WTC11 (cell line): ENCODE data around the gene ARHGEF9. TPM values are rescaled to one million over a fixed set of nuclear protein-coding genes. Genes with fewer than 3 reads are reported as not detected.

Experiments used
- ATAC-seq: fragments of 200-7000 bp; cut with Tn5 transposase; 2 replicates; pipeline ENCODE4 v1.10.0; 2021; ENCODE audit warnings: mild to moderate bottlenecking, moderate library complexity
- CTCF ChIA-PET: fragments of 300-600 bp; sonication (Branson Sonifier 250); formaldehyde crosslinking; loops from one replicate; lab custom pipeline; 2021; ENCODE audit warnings: antibody characterized with exemption; lab: Charles Lee
- POLR2A ChIA-PET: fragments of 350-600 bp; sonication (Branson Sonifier 250); formaldehyde crosslinking; loops from one replicate; lab custom pipeline; 2021; ENCODE audit warnings: antibody characterized with exemption; lab: Charles Lee
- DNase-seq: peaks from one replicate; pipeline ENCODE4 v3.0.0; 2021; ENCODE audit warnings: low spot score
- H3K27ac Mint-ChIP-seq: 2 replicates; pipeline ENCODE4 v1.8.0; 2021; ENCODE audit warnings: mixed read lengths
- H3K27me3 Mint-ChIP-seq: 2 replicates; pipeline ENCODE4 v1.8.0; 2021; ENCODE audit warnings: low read depth, mild to moderate bottlenecking, moderate library complexity, mixed read lengths
- H3K36me3 Mint-ChIP-seq: 2 replicates; pipeline ENCODE4 v1.8.0; 2021; ENCODE audit warnings: mixed read lengths
- H3K4me1 Mint-ChIP-seq: 2 replicates; pipeline ENCODE4 v1.8.0; 2022; ENCODE audit warnings: mixed read lengths
- H3K4me3 Mint-ChIP-seq: 2 replicates; pipeline ENCODE4 v1.8.0; 2021; ENCODE audit warnings: mild to moderate bottlenecking, moderate library complexity, mixed read lengths
- H3K9me3 Mint-ChIP-seq: 2 replicates; pipeline ENCODE4 v1.8.0; 2021; ENCODE audit warnings: mixed read lengths
- ATF1 ChIP-seq: sonication (generic); formaldehyde crosslinking; IDR thresholded peaks from 2 replicates; pipeline ENCODE4 v1.8.1; 2023; ENCODE audit warnings: mild to moderate bottlenecking, moderate library complexity, missing genetic modification reagents
- GTF2I ChIP-seq: fragments of 250-450 bp; sonication (Bioruptor Pico); conservative IDR thresholded peaks from 2 replicates; pipeline ENCODE4 v1.4.0; 2021; ENCODE audit warnings: mild to moderate bottlenecking
- KAT7 ChIP-seq: sonication (generic); formaldehyde crosslinking; IDR thresholded peaks from 2 replicates; pipeline ENCODE4 v1.8.1; 2023; ENCODE audit warnings: missing genetic modification reagents, mild to moderate bottlenecking, borderline replicate concordance
- NFE2L1 ChIP-seq: sonication (generic); formaldehyde crosslinking; IDR thresholded peaks from 2 replicates; pipeline ENCODE4 v1.8.1; 2023; ENCODE audit warnings: missing genetic modification reagents
- ZNF121 ChIP-seq: sonication (generic); formaldehyde crosslinking; IDR thresholded peaks from 2 replicates; pipeline ENCODE4 v1.8.0; 2023; ENCODE audit warnings: missing genetic modification reagents
- ZNF219 ChIP-seq: sonication (generic); formaldehyde crosslinking; IDR thresholded peaks from 2 replicates; pipeline ENCODE4 v1.8.0; 2023; ENCODE audit warnings: missing genetic modification reagents, mild to moderate bottlenecking, borderline replicate concordance
- ZNF232 ChIP-seq: sonication (generic); formaldehyde crosslinking; IDR thresholded peaks from 2 replicates; pipeline ENCODE4 v1.8.0; 2022; ENCODE audit warnings: mild to moderate bottlenecking, missing genetic modification reagents
- ZNF396 ChIP-seq: fragments of 250-450 bp; sonication (Bioruptor Pico); IDR thresholded peaks from 2 replicates; pipeline ENCODE4 v1.8.0; 2021; ENCODE audit warnings: mild to moderate bottlenecking, moderate library complexity, borderline replicate concordance
- total RNA-seq: library from RNA; stranded (reverse); gene quantifications from 3 replicates; pipeline ENCODE4 v1.2.3, GENCODE V29; 2021
- TF ChIP-seq, protein P1 (sequence below): sonication (generic); formaldehyde crosslinking; IDR thresholded peaks from 2 replicates; pipeline ENCODE4 v1.8.0; 2023; ENCODE audit warnings: missing genetic modification reagents
- TF ChIP-seq, protein P2 (sequence below): sonication (generic); formaldehyde crosslinking; IDR thresholded peaks from 2 replicates; pipeline ENCODE4 v1.8.1; 2023; ENCODE audit warnings: mild to moderate bottlenecking, moderate library complexity, missing genetic modification reagents
- TF ChIP-seq, protein P3 (sequence below): sonication (generic); formaldehyde crosslinking; IDR thresholded peaks from 2 replicates; pipeline ENCODE4 v1.8.0; 2022; ENCODE audit warnings: missing genetic modification reagents
- TF ChIP-seq, protein P4 (sequence below): sonication (generic); formaldehyde crosslinking; IDR thresholded peaks from 2 replicates; pipeline ENCODE4 v1.8.1; 2023; ENCODE audit warnings: mild to moderate bottlenecking, missing genetic modification reagents, moderate library complexity
- TF ChIP-seq, protein P5 (sequence below): sonication (generic); formaldehyde crosslinking; IDR thresholded peaks from 2 replicates; pipeline ENCODE4 v1.8.0; 2022; ENCODE audit warnings: mild to moderate bottlenecking, missing genetic modification reagents
- TF ChIP-seq, protein P6 (sequence below): sonication (generic); formaldehyde crosslinking; IDR thresholded peaks from 2 replicates; pipeline ENCODE4 v1.8.1; 2022; ENCODE audit warnings: mild to moderate bottlenecking, missing genetic modification reagents, moderate library complexity, borderline replicate concordance
- TF ChIP-seq, protein P7 (sequence below): fragments of 250-450 bp; sonication (Bioruptor Pico); IDR thresholded peaks from 2 replicates; pipeline ENCODE4 v2.1.2; 2022; ENCODE audit warnings: mild to moderate bottlenecking, moderate library complexity
- TF ChIP-seq, protein P8 (sequence below): sonication (generic); formaldehyde crosslinking; IDR thresholded peaks from 2 replicates; pipeline ENCODE4 v1.8.1; 2022; ENCODE audit warnings: missing genetic modification reagents, borderline replicate concordance
- TF ChIP-seq, protein P9 (sequence below): fragments of 250-450 bp; sonication (Bioruptor Pico); conservative IDR thresholded peaks from 2 replicates; pipeline ENCODE4 v1.9.0; 2021; ENCODE audit warnings: mild to moderate bottlenecking

The ARHGEF9 gene
- total RNA-seq, 1 experiment from 2014 or later, result 32.1 TPM

DNA sequence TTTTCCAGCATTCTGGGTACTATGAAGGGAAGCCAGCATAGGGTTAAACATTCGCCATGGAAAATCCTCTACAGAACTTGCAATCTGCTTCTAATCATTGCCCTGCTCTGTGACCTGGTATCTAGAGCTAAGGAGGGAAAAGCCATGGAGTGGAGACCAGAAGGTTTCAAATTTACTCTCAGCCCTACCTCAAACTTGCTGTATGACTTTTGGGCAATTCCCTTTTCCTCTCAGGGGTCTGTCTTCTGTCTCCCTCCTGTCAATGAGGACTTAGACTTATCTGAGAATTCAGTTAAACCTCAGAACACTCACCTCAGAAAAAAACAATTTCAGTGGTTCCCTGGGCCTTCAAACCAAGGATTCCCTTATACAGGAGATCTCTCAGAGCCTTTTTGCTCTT, 29.1 kb downstream of the ARHGEF9 start:
- no peaks in the 10 kb centered on the region for H3K27me3 Mint-ChIP-seq
- no peaks in the 10 kb centered on the region for H3K36me3 Mint-ChIP-seq
- no peaks in the 10 kb centered on the region for H3K9me3 Mint-ChIP-seq
- ChIA-PET POLR2A (interaction anchor here (1.5 kb wide), 1 partner anchor 29 kb away, joined by 14 read pairs; the partner anchor contains the start of gene ARHGEF9), CTCF (interaction anchor here (1.1 kb wide), 1 partner anchor 69 kb away, joined by 4 read pairs; no protein-coding TSS in a partner anchor)
- peaks cover 43% of the 10 kb centered on the region for H3K4me1 Mint-ChIP-seq
- DNase-seq (no peak), ATAC-seq (no peak)
- peak overlapping the region; percentile 94 for H3K4me3 Mint-ChIP-seq
- peak overlapping the region; percentile 36; the same call in 1 of the 2 replicates for H3K27ac Mint-ChIP-seq
- TF ChIP-seq, protein P1, sequence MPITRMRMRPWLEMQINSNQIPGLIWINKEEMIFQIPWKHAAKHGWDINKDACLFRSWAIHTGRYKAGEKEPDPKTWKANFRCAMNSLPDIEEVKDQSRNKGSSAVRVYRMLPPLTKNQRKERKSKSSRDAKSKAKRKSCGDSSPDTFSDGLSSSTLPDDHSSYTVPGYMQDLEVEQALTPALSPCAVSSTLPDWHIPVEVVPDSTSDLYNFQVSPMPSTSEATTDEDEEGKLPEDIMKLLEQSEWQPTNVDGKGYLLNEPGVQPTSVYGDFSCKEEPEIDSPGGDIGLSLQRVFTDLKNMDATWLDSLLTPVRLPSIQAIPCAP (CRISPR knock-in tag), result no peak
- TF ChIP-seq NFE2L1, result no peak
- TF ChIP-seq, protein P2, sequence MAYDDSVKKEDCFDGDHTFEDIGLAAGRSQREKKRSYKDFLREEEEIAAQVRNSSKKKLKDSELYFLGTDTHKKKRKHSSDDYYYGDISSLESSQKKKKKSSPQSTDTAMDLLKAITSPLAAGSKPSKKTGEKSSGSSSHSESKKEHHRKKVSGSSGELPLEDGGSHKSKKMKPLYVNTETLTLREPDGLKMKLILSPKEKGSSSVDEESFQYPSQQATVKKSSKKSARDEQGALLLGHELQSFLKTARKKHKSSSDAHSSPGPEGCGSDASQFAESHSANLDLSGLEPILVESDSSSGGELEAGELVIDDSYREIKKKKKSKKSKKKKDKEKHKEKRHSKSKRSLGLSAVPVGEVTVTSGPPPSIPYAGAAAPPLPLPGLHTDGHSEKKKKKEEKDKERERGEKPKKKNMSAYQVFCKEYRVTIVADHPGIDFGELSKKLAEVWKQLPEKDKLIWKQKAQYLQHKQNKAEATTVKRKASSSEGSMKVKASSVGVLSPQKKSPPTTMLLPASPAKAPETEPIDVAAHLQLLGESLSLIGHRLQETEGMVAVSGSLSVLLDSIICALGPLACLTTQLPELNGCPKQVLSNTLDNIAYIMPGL (CRISPR knock-in tag), result no peak
- TF ChIP-seq ZNF232 (CRISPR knock-in tag), result no peak
- TF ChIP-seq ATF1 (CRISPR knock-in tag), result no peak
- TF ChIP-seq, protein P3, sequence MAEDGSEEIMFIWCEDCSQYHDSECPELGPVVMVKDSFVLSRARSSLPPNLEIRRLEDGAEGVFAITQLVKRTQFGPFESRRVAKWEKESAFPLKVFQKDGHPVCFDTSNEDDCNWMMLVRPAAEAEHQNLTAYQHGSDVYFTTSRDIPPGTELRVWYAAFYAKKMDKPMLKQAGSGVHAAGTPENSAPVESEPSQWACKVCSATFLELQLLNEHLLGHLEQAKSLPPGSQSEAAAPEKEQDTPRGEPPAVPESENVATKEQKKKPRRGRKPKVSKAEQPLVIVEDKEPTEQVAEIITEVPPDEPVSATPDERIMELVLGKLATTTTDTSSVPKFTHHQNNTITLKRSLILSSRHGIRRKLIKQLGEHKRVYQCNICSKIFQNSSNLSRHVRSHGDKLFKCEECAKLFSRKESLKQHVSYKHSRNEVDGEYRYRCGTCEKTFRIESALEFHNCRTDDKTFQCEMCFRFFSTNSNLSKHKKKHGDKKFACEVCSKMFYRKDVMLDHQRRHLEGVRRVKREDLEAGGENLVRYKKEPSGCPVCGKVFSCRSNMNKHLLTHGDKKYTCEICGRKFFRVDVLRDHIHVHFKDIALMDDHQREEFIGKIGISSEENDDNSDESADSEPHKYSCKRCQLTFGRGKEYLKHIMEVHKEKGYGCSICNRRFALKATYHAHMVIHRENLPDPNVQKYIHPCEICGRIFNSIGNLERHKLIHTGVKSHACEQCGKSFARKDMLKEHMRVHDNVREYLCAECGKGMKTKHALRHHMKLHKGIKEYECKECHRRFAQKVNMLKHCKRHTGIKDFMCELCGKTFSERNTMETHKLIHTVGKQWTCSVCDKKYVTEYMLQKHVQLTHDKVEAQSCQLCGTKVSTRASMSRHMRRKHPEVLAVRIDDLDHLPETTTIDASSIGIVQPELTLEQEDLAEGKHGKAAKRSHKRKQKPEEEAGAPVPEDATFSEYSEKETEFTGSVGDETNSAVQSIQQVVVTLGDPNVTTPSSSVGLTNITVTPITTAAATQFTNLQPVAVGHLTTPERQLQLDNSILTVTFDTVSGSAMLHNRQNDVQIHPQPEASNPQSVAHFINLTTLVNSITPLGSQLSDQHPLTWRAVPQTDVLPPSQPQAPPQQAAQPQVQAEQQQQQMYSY (CRISPR knock-in tag), result no peak
- TF ChIP-seq, protein P4, sequence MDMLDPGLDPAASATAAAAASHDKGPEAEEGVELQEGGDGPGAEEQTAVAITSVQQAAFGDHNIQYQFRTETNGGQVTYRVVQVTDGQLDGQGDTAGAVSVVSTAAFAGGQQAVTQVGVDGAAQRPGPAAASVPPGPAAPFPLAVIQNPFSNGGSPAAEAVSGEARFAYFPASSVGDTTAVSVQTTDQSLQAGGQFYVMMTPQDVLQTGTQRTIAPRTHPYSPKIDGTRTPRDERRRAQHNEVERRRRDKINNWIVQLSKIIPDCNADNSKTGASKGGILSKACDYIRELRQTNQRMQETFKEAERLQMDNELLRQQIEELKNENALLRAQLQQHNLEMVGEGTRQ (CRISPR knock-in tag), result no peak
- TF ChIP-seq, protein P5, sequence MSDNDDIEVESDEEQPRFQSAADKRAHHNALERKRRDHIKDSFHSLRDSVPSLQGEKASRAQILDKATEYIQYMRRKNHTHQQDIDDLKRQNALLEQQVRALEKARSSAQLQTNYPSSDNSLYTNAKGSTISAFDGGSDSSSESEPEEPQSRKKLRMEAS (CRISPR knock-in tag), result no peak
- TF ChIP-seq ZNF121 (CRISPR knock-in tag), result no peak
- TF ChIP-seq, protein P6, sequence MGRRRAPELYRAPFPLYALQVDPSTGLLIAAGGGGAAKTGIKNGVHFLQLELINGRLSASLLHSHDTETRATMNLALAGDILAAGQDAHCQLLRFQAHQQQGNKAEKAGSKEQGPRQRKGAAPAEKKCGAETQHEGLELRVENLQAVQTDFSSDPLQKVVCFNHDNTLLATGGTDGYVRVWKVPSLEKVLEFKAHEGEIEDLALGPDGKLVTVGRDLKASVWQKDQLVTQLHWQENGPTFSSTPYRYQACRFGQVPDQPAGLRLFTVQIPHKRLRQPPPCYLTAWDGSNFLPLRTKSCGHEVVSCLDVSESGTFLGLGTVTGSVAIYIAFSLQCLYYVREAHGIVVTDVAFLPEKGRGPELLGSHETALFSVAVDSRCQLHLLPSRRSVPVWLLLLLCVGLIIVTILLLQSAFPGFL (CRISPR knock-in tag), result no peak
- no peak for TF ChIP-seq ZNF219 (CRISPR knock-in tag)
- TF ChIP-seq, protein P7, sequence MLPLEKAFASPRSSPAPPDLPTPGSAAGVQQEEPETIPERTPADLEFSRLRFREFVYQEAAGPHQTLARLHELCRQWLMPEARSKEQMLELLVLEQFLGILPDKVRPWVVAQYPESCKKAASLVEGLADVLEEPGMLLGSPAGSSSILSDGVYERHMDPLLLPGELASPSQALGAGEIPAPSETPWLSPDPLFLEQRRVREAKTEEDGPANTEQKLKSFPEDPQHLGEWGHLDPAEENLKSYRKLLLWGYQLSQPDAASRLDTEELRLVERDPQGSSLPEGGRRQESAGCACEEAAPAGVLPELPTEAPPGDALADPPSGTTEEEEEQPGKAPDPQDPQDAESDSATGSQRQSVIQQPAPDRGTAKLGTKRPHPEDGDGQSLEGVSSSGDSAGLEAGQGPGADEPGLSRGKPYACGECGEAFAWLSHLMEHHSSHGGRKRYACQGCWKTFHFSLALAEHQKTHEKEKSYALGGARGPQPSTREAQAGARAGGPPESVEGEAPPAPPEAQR (CRISPR knock-in tag), result no peak
- TF ChIP-seq, protein P8, sequence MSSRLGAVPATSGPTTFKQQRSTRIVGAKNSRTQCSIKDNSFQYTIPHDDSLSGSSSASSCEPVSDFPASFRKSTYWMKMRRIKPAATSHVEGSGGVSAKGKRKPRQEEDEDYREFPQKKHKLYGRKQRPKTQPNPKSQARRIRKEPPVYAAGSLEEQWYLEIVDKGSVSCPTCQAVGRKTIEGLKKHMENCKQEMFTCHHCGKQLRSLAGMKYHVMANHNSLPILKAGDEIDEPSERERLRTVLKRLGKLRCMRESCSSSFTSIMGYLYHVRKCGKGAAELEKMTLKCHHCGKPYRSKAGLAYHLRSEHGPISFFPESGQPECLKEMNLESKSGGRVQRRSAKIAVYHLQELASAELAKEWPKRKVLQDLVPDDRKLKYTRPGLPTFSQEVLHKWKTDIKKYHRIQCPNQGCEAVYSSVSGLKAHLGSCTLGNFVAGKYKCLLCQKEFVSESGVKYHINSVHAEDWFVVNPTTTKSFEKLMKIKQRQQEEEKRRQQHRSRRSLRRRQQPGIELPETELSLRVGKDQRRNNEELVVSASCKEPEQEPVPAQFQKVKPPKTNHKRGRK (CRISPR knock-in tag), result no peak
- TF ChIP-seq KAT7 (CRISPR knock-in tag), result no peak
- no peak for TF ChIP-seq ZNF396
- TF ChIP-seq GTF2I (CRISPR knock-in tag), result no peak
- TF ChIP-seq, protein P9, sequence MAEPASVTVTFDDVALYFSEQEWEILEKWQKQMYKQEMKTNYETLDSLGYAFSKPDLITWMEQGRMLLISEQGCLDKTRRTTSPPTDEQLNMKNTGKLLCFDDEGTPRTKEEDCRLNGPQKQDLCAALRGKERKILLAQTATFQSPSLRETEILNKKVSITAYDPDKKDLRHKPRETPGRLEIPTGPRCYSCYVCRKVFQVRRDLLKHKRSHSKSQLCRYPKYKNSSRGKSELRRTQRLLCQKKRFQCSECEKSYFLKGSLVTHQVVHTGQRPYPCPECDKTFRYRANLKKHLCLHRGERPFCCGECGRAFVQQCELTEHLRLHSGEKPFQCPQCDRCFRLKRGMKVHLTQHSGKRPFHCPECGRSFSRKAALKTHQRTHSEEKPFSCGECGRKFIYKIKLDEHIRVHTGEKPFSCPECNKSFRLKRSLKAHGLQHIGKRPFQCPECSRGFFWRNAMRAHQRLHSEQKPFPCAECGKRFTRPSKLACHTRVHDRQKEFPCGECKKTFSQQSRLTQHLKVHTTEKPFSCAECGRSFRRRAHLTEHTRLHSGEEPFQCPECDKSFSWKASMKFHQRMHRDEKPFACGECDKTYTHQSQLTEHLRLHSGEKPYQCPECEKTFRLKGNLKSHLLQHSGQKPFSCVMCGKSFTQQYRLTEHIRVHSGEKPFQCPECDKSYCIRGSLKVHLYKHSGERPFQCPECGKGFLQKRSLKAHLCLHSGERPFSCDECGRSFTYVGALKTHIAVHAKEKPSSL, result no peak
